ENCODE data around the gene RFX8.

RFX8 gene

GRCh38 chr2:101399021-101399799 is 75.7 kb downstream of the RFX8 start:
- no peak overlapping the region for H4K8ac ChIP-seq (ENCODE audit: low read depth, low read length)
- H3K79me2 ChIP-seq (ENCODE audit: control insufficient read depth, insufficient read depth, low read length) = no peaks in the 10 kb centered on the region
- H3K4me3 ChIP-seq (ENCODE audit: low read length) = no peak overlapping the region
- H3K27me3 ChIP-seq (ENCODE audit: insufficient read depth, low read length, poor library complexity) = no peaks in the 10 kb centered on the region
- no peak overlapping the region for H3K56ac ChIP-seq (ENCODE audit: low read length)
- H3K9ac ChIP-seq (ENCODE audit: low read length) = no peak overlapping the region
- no peak overlapping the region for H2BK5ac ChIP-seq (ENCODE audit: low read length)
- no peak overlapping the region for H2BK120ac ChIP-seq (ENCODE audit: low read depth, low read length)
- H3K4me2 ChIP-seq (ENCODE audit: low read length) = no peak overlapping the region
- no CpG with 5 or more reads among the region's 11 CpGs for WGBS (ENCODE audit: extremely low coverage, insufficient coverage, low lambda C conversion rate)
- H3K36me3 ChIP-seq (ENCODE audit: control insufficient read depth, insufficient read depth, low read length) = no peaks in the 10 kb centered on the region
- no peak overlapping the region for H3K23ac ChIP-seq (ENCODE audit: low read length)
- H3K4me1 ChIP-seq (ENCODE audit: control insufficient read depth, low read depth, low read length) = peaks cover 2% of the 10 kb centered on the region
- DNase-seq = no peak
- no peak overlapping the region for H3K27ac ChIP-seq (ENCODE audit: low read depth, low read length)
- H3K4ac ChIP-seq (ENCODE audit: low read depth, low read length) = no peak overlapping the region
- H2AK5ac ChIP-seq (ENCODE audit: low read length) = no peak overlapping the region
- H4K5ac ChIP-seq (ENCODE audit: low read length) = no peak overlapping the region
- H2BK15ac ChIP-seq (replicated peaks; ENCODE audit: low read depth) = no peak overlapping the region
- H3K79me1 ChIP-seq (ENCODE audit: low read length) = no peaks in the 10 kb centered on the region
- no peak overlapping the region for H3K18ac ChIP-seq (ENCODE audit: low read length)

GRCh38 chr2:101398116-101398821 is 76.6 kb downstream of the RFX8 start:
- no peak overlapping the region for H3K4me3 ChIP-seq (ENCODE audit: low read length)
- no peak overlapping the region for H3K27ac ChIP-seq (ENCODE audit: low read depth, low read length)
- WGBS (ENCODE audit: extremely low coverage, insufficient coverage, low lambda C conversion rate) = no CpG with 5 or more reads among the region's 10 CpGs

GRCh38 chr2:101396316-101396717 is 78.6 kb downstream of the RFX8 start:
- Histone ChIP-seq H3K27me3 (ENCODE audit: insufficient read depth, low read length, poor library complexity) (no peaks in the 10 kb centered on the region), H3K36me3 (ENCODE audit: control insufficient read depth, insufficient read depth, low read length) (no peaks in the 10 kb centered on the region), H2BK15ac (replicated peaks; ENCODE audit: low read depth) (no peak overlapping the region), H3K23ac (ENCODE audit: low read length) (no peak overlapping the region), H2BK120ac (ENCODE audit: low read depth, low read length) (no peak overlapping the region), H4K5ac (ENCODE audit: low read length) (no peak overlapping the region), H3K18ac (ENCODE audit: low read length) (no peak overlapping the region), H3K79me2 (ENCODE audit: control insufficient read depth, insufficient read depth, low read length) (no peaks in the 10 kb centered on the region), H2AK5ac (ENCODE audit: low read length) (no peak overlapping the region), H3K27ac (ENCODE audit: low read depth, low read length) (no peak overlapping the region), H3K79me1 (ENCODE audit: low read length) (no peaks in the 10 kb centered on the region), H3K4me1 (ENCODE audit: control insufficient read depth, low read depth, low read length) (peaks cover 2% of the 10 kb centered on the region), H3K9ac (ENCODE audit: low read length) (no peak overlapping the region), H3K4me3 (ENCODE audit: low read length) (no peak overlapping the region), H4K8ac (ENCODE audit: low read depth, low read length) (no peak overlapping the region), H3K4me2 (ENCODE audit: low read length) (no peak overlapping the region), H3K4ac (ENCODE audit: low read depth, low read length) (no peak overlapping the region), H3K56ac (ENCODE audit: low read length) (no peak overlapping the region), H2BK5ac (ENCODE audit: low read length) (no peak overlapping the region)
- WGBS (ENCODE audit: extremely low coverage, insufficient coverage, low lambda C conversion rate) = no CpG with 5 or more reads among the region's 2 CpGs
- DNase-seq = no peak

More at GRCh38 chr2:101398116-101398821, 76.6 kb downstream of the RFX8 start:
- no peaks in the 10 kb centered on the region for H3K79me2 ChIP-seq (ENCODE audit: control insufficient read depth, insufficient read depth, low read length)
- H4K8ac ChIP-seq (ENCODE audit: low read depth, low read length) = no peak overlapping the region
- no peak overlapping the region for H3K18ac ChIP-seq (ENCODE audit: low read length)
- H2BK5ac ChIP-seq (ENCODE audit: low read length) = no peak overlapping the region
- no peaks in the 10 kb centered on the region for H3K36me3 ChIP-seq (ENCODE audit: control insufficient read depth, insufficient read depth, low read length)
- H2BK120ac ChIP-seq (ENCODE audit: low read depth, low read length) = no peak overlapping the region
- H3K79me1 ChIP-seq (ENCODE audit: low read length) = no peaks in the 10 kb centered on the region
- DNase-seq = no peak
- peaks cover 2% of the 10 kb centered on the region for H3K4me1 ChIP-seq (ENCODE audit: control insufficient read depth, low read depth, low read length)
- no peak overlapping the region for H3K23ac ChIP-seq (ENCODE audit: low read length)
- no peak overlapping the region for H4K5ac ChIP-seq (ENCODE audit: low read length)
- H3K56ac ChIP-seq (ENCODE audit: low read length) = no peak overlapping the region
- no peak overlapping the region for H3K4ac ChIP-seq (ENCODE audit: low read depth, low read length)
- no peak overlapping the region for H3K9ac ChIP-seq (ENCODE audit: low read length)
- no peak overlapping the region for H3K4me2 ChIP-seq (ENCODE audit: low read length)
- H2AK5ac ChIP-seq (ENCODE audit: low read length) = no peak overlapping the region
- no peak overlapping the region for H2BK15ac ChIP-seq (replicated peaks; ENCODE audit: low read depth)
- H3K27me3 ChIP-seq (ENCODE audit: insufficient read depth, low read length, poor library complexity) = no peaks in the 10 kb centered on the region

- Histone ChIP-seq H3K4me2 (ENCODE audit: low read length) (no peak overlapping the region), H3K36me3 (ENCODE audit: control insufficient read depth, insufficient read depth, low read length) (no peaks in the 10 kb centered on the region), H2BK120ac (ENCODE audit: low read depth, low read length) (no peak overlapping the region), H4K5ac (ENCODE audit: low read length) (no peak overlapping the region), H3K27ac (ENCODE audit: low read depth, low read length) (no peak overlapping the region), H3K4me3 (ENCODE audit: low read length) (no peak overlapping the region), H3K27me3 (ENCODE audit: insufficient read depth, low read length, poor library complexity) (no peaks in the 10 kb centered on the region), H3K23ac (ENCODE audit: low read length) (no peak overlapping the region), H3K79me1 (ENCODE audit: low read length) (no peaks in the 10 kb centered on the region), H2BK5ac (ENCODE audit: low read length) (no peak overlapping the region), H4K8ac (ENCODE audit: low read depth, low read length) (no peak overlapping the region), H3K56ac (ENCODE audit: low read length) (no peak overlapping the region), H3K79me2 (ENCODE audit: control insufficient read depth, insufficient read depth, low read length) (no peaks in the 10 kb centered on the region), H3K4me1 (ENCODE audit: control insufficient read depth, low read depth, low read length) (peaks cover 2% of the 10 kb centered on the region), H3K18ac (ENCODE audit: low read length) (no peak overlapping the region), H3K4ac (ENCODE audit: low read depth, low read length) (no peak overlapping the region), H2AK5ac (ENCODE audit: low read length) (no peak overlapping the region), H3K9ac (ENCODE audit: low read length) (no peak overlapping the region), H2BK15ac (replicated peaks; ENCODE audit: low read depth) (no peak overlapping the region)
- DNase-seq = no peak
- WGBS (ENCODE audit: extremely low coverage, insufficient coverage, low lambda C conversion rate) = no CpG with 5 or more reads among the region's 6 CpGs
These were observed 79.2 kb downstream of the RFX8 start for GRCh38 chr2:101395545-101396315.

DNA sequence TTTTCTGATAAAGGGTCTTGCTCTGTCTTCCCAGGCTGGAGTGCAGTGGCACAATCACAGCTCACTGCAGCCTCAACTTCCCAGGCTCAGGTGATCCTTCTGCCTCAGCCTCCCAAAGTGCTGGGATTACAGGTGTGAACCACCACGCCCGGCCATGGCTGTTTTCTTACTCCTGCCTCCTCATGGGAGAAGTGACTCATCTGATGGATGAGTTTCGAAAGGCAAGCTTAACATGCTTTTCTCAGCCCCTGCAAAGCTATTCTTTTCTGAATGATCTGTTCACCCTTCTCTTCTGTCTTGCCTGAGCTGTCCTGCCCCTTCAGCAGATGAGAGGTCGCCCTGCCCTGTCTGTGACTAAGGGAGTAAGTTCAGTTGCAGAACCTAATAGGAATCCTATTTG is 86.7 kb downstream of the RFX8 start:
- H3K4me1 ChIP-seq (ENCODE audit: control insufficient read depth, low read depth, low read length) = no peaks in the 10 kb centered on the region
- H2BK5ac ChIP-seq (ENCODE audit: low read length) = no peak overlapping the region
- H4K5ac ChIP-seq (ENCODE audit: low read length) = no peak overlapping the region
- WGBS (ENCODE audit: extremely low coverage, insufficient coverage, low lambda C conversion rate) = no CpG with 5 or more reads among the region's 4 CpGs
- no peak overlapping the region for H3K18ac ChIP-seq (ENCODE audit: low read length)
- no peak overlapping the region for H3K56ac ChIP-seq (ENCODE audit: low read length)
- H3K36me3 ChIP-seq (ENCODE audit: control insufficient read depth, insufficient read depth, low read length) = no peaks in the 10 kb centered on the region
- no peak overlapping the region for H3K4me2 ChIP-seq (ENCODE audit: low read length)
- no peak overlapping the region for H3K4ac ChIP-seq (ENCODE audit: low read depth, low read length)
- H3K4me3 ChIP-seq (ENCODE audit: low read length) = no peak overlapping the region
- no peaks in the 10 kb centered on the region for H3K79me2 ChIP-seq (ENCODE audit: control insufficient read depth, insufficient read depth, low read length)
- peak; percentile 47 for DNase-seq
- H3K79me1 ChIP-seq (ENCODE audit: low read length) = no peaks in the 10 kb centered on the region
- no peak overlapping the region for H3K23ac ChIP-seq (ENCODE audit: low read length)
- H4K8ac ChIP-seq (ENCODE audit: low read depth, low read length) = no peak overlapping the region
- no peak overlapping the region for H2BK120ac ChIP-seq (ENCODE audit: low read depth, low read length)
- H3K9ac ChIP-seq (ENCODE audit: low read length) = no peak overlapping the region
- H3K27ac ChIP-seq (ENCODE audit: low read depth, low read length) = no peak overlapping the region
- H2AK5ac ChIP-seq (ENCODE audit: low read length) = no peak overlapping the region
- no peak overlapping the region for H2BK15ac ChIP-seq (replicated peaks; ENCODE audit: low read depth)
- peaks cover 17% of the 10 kb centered on the region for H3K27me3 ChIP-seq (ENCODE audit: insufficient read depth, low read length, poor library complexity)
